Stimulated activated CD8-positive, alpha-beta memory T cell treated with anti-CD3 and anti-CD28 coated beads, Interleukin-12 subunit alpha, Interleukin-12 subunit beta, amount 100 ng/mL, for 4 hours (primary cell): ENCODE data around the gene NME9.
"Not testable (repeated sequence)": the region's sequence is repeated elsewhere in the genome, so short reads cannot be mapped to it uniquely, and the experiment has no call there.

Experiments
- DNase-seq: peaks from one replicate; pipeline ENCODE4 v3.0.0-alpha.2; 2020; ENCODE audit warnings: low read depth

Gene NME9

GRCh38 chr3:138329127-138329983 is at the start of gene NME9:
NME9 (minus strand) TSS chr3:138329851; CDS start chr3:138329335, 516 bp downstream.
- peak; percentile 83 for DNase-seq

GRCh38 chr3:138378990-138379389 is 49.3 kb upstream of the NME9 start:
- no peak for DNase-seq

GRCh38 chr3:138378331-138378730 is 48.7 kb upstream of the NME9 start:
- no peak for DNase-seq

- DNase-seq: no peak
Observed at GRCh38 chr3:138377804-138378203, 48.2 kb upstream of the NME9 start.

- DNase-seq: not testable (repeated sequence)
Observed at GRCh38 chr3:138377212-138377611, 47.6 kb upstream of the NME9 start.

- no peak for DNase-seq
Observed at GRCh38 chr3:138376663-138377062, 47.0 kb upstream of the NME9 start.

- no peak for DNase-seq
Observed at GRCh38 chr3:138375447-138375846, 45.8 kb upstream of the NME9 start.

- no peak for DNase-seq
Observed at GRCh38 chr3:138374573-138375134, 45.0 kb upstream of the NME9 start.

GRCh38 chr3:138373736-138374094 is 44.1 kb upstream of the NME9 start:
- DNase-seq: no peak

- DNase-seq: no peak
Observed at GRCh38 chr3:138373087-138373735, 43.6 kb upstream of the NME9 start.

- DNase-seq: no peak
Observed at GRCh38 chr3:138371070-138371965, 41.7 kb upstream of the NME9 start.

- no peak for DNase-seq
Observed at GRCh38 chr3:138370321-138370720, 40.7 kb upstream of the NME9 start.

GRCh38 chr3:138369151-138369900 is 39.7 kb upstream of the NME9 start:
- no peak for DNase-seq

GRCh38 chr3:138367911-138368310 is 38.3 kb upstream of the NME9 start:
- DNase-seq: no peak

- no peak for DNase-seq
Observed at GRCh38 chr3:138367326-138367850, 37.7 kb upstream of the NME9 start.

GRCh38 chr3:138366006-138366759 is 36.5 kb upstream of the NME9 start:
- no peak for DNase-seq

- DNase-seq: no peak
Observed at GRCh38 chr3:138365253-138365555, 35.6 kb upstream of the NME9 start.

GRCh38 chr3:138364356-138365252 is 35.0 kb upstream of the NME9 start:
- DNase-seq: no peak

- DNase-seq: no peak
Observed at GRCh38 chr3:138363322-138363721, 33.7 kb upstream of the NME9 start.

- no peak for DNase-seq
Observed at GRCh38 chr3:138362538-138362937, 32.9 kb upstream of the NME9 start.
